K562 (cell line): Measurements from ENCODE around the gene PPP1R15A. TPM values are rescaled to one million over a fixed set of nuclear protein-coding genes. Genes with fewer than 3 reads are reported as not detected.
A peak's percentile ranks its signal among the peaks of the same experiment; 100 is the strongest.

ENCODE experiments used
- EGR1 ChIP-seq: fragments of 450-650 bp; conservative IDR thresholded peaks from 2 replicates; pipeline ENCODE4 v1.6.1; 2017; ENCODE audit warnings: mild to moderate bottlenecking
- GABPB1 ChIP-seq: sonication (generic); formaldehyde crosslinking; IDR thresholded peaks from 2 replicates; pipeline ENCODE4 v1.8.0; 2022; ENCODE audit warnings: mild to moderate bottlenecking, missing genetic modification reagents
- HMG20B ChIP-seq: fragments of 250-450 bp; sonication (Bioruptor Pico); IDR thresholded peaks from 2 replicates; pipeline ENCODE4 v1.5.0; 2021; ENCODE audit warnings: mild to moderate bottlenecking
- KLF1 ChIP-seq: fragments of 450-650 bp; IDR thresholded peaks from 2 replicates; pipeline ENCODE4 v1.6.1; 2016; ENCODE audit warnings: missing genetic modification characterization, missing compliant biosample characterization
- PHB ChIP-seq: fragments of 250-450 bp; sonication (Bioruptor Pico); IDR thresholded peaks from 2 replicates; pipeline ENCODE4 v1.5.0; 2021
- REST ChIP-seq, 2 experiments: fragments of 450-650 bp; formaldehyde crosslinking in 1 of 2; IDR thresholded peaks; 2 replicates each; pipeline versions ENCODE4 v1.4.0 to v1.6.1; 2014 to 2020; ENCODE audit warnings: mild to moderate bottlenecking in 2 of 2, borderline replicate concordance in 1 of 2, low read depth in 1 of 2
- ZBTB12 ChIP-seq: fragments of 250-450 bp; sonication (Bioruptor Pico); IDR thresholded peaks from 2 replicates; pipeline ENCODE4 v1.4.0; 2020
- ZNF318 ChIP-seq, 2 experiments: fragments of 450-650 bp; IDR thresholded peaks; 2 replicates each; pipeline ENCODE4 v1.6.1; 2016; ENCODE audit warnings: mild to moderate bottlenecking in 2 of 2, borderline replicate concordance in 1 of 2, low read depth in 1 of 2, moderate library complexity in 1 of 2
- polyA plus RNA-seq, 8 experiments: library from polyadenylated mRNA; depleted of rRNA in 4 of 8; stranded (reverse) in 5 of 8; unstranded in 3 of 8; fragments of >200 nt; fragmentation: Nextera tagmentation in 2 of 8; fragmentation: Illumina TruSeq in 1 of 8; extraction: Ambion mirVana in 2 of 8; extraction: Trizol in 1 of 8; gene quantifications; 2 replicates each; pipeline versions ENCODE4 v1.2.1 to v1.2.3, GENCODE V29; 2011 to 2014; ENCODE audit warnings: inconsistent platforms in 1 of 8, missing spikeins in 1 of 8
- total RNA-seq, 7 experiments: library from RNA; depleted of rRNA in 6 of 7; stranded (reverse); fragments of >200 nt in 6 of 7; fragmentation: Illumina TruSeq in 2 of 7; extraction: Trizol in 2 of 7; gene quantifications; 2 replicates each; pipeline versions ENCODE4 v1.2.1 to v1.2.3, GENCODE V29; 2011 to 2021; ENCODE audit warnings: low replicate concordance in 1 of 7

Gene PPP1R15A
- total and polyA plus RNA-seq, 9 of the 15 experiments (the other 6 are each of a cell fraction or from before 2014, with no cell fraction given): 0.42 to 73.7 (median 44.0) TPM

- TF ChIP-seq ZNF318 (IDR thresholded peaks at IDR 0.05; ENCODE audit: borderline replicate concordance in 1 of 2, low read depth in 1 of 2) (peak in 1 of 2 experiments; percentile 82; a peak in 2 of 4 replicates), REST (IDR thresholded peaks at IDR 0.05; ENCODE audit: borderline replicate concordance) (peak; percentile 55), REST (CRISPR knock-in tag; IDR thresholded peaks at IDR 0.05; ENCODE audit: low read depth) (no peak), GABPB1 (CRISPR knock-in tag) (peak; percentile 82), EGR1 (peak; percentile 86; the same call in 1 of the 2 replicates), ZBTB12 (CRISPR knock-in tag) (no peak), HMG20B (CRISPR knock-in tag) (no peak), KLF1 (tag) (peak; percentile 98), PHB (CRISPR knock-in tag) (no peak)
These were observed 6.2 kb downstream of the PPP1R15A start (continued) for GRCh38 chr19:48878196-48879024.
